Karpas-422 (cell line): ENCODE data around the gene ATP9A. TPM values are rescaled to one million over a fixed set of nuclear protein-coding genes. Genes with fewer than 3 reads are reported as not detected.

Source experiments
- DNase-seq: peaks from one replicate; pipeline ENCODE4 v3.0.0-alpha.2; 2015
- H2AFZ ChIP-seq: fragments of 200-600 bp; sonication (generic); 2 replicates; pipeline ENCODE4 v1.6.1; 2014; ENCODE audit warnings: antibody characterized with exemption, low read length, mixed read lengths
- H3K27ac ChIP-seq: fragments of 200-600 bp; sonication (generic); 2 replicates; pipeline ENCODE4 v1.5.1; 2014; ENCODE audit warnings: mild to moderate bottlenecking, low read length, moderate library complexity
- H3K27me3 ChIP-seq: fragments of 200-600 bp; sonication (generic); 2 replicates; pipeline ENCODE4 v1.6.1; 2014; ENCODE audit warnings: low read length, mixed read lengths
- H3K36me3 ChIP-seq: fragments of 200-600 bp; sonication (generic); 2 replicates; pipeline ENCODE4 v1.6.1; 2014; ENCODE audit warnings: low read length, mixed read lengths; ENCODE audit not compliant: insufficient read depth
- H3K4me1 ChIP-seq: fragments of 200-600 bp; sonication (generic); 2 replicates; pipeline ENCODE4 v1.6.1; 2014; ENCODE audit warnings: mild to moderate bottlenecking, low read length, mixed read lengths
- H3K4me2 ChIP-seq: fragments of 200-600 bp; sonication (generic); 2 replicates; pipeline ENCODE4 v1.6.1; 2014; ENCODE audit warnings: low read length, low read depth, mild to moderate bottlenecking; ENCODE audit not compliant: poor library complexity, severe bottlenecking
- H3K4me3 ChIP-seq: fragments of 200-600 bp; sonication (generic); 2 replicates; pipeline ENCODE4 v1.5.1; 2014; ENCODE audit warnings: mild to moderate bottlenecking, antibody characterized with exemption, low read length, mixed read lengths
- H3K79me2 ChIP-seq: fragments of 200-600 bp; sonication (generic); 2 replicates; pipeline ENCODE4 v1.6.1; 2014; ENCODE audit warnings: mild to moderate bottlenecking, low read length, mixed read lengths
- H3K9ac ChIP-seq: fragments of 200-600 bp; sonication (generic); 2 replicates; pipeline ENCODE4 v1.6.0; 2014; ENCODE audit warnings: low read length
- H3K9me2 ChIP-seq: fragments of 200-600 bp; sonication (generic), shearing (Covaris generic); replicated peaks from 2 replicates; pipeline ENCODE4 v1.6.0; 2014; ENCODE audit warnings: mild to moderate bottlenecking, low read length, moderate library complexity; ENCODE audit not compliant: insufficient read depth
- H3K9me3 ChIP-seq: fragments of 300-700, 200-600 bp; sonication (generic); 2 replicates; pipeline ENCODE4 v1.6.1; 2014; ENCODE audit warnings: low read length, mixed read lengths
- H4K20me1 ChIP-seq: fragments of 200-600 bp; sonication (generic); 2 replicates; pipeline ENCODE4 v1.6.1; 2014; ENCODE audit warnings: mild to moderate bottlenecking, antibody characterized with exemption, low read length, low read depth; ENCODE audit not compliant: insufficient read depth
- total RNA-seq: library from RNA; depleted of rRNA; stranded (reverse); fragments of >200 nt; shearing (Covaris generic); gene quantifications from 2 replicates; pipeline ENCODE4 v1.2.3, GENCODE V29; 2014; ENCODE audit warnings: low replicate concordance

The ATP9A gene
- total RNA-seq, 1 experiment from 2014 or later, result 0.19 TPM

DNA sequence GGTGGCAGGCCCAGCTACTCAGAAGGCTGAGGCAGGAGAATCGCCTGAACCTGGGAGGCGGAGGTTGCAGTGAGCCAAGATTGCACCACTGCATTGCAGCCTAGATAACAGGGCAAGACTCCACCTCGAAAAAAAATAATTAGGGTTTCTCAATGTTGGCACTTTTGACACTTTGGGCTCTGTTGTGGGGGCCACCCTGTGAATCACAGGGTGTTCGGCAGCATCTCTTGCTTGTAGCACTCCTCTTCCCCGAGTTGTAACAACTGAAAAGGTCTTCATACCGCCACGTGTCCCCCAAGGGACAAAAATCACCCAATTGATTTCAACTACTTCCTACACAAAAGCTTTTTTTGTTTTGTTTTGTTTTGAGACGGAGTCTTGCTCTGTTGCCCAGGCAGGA is 172.4 kb downstream of the ATP9A start:
- Histone ChIP-seq H3K27me3 (no peaks in the 10 kb centered on the region), H3K4me1 (peaks cover 32% of the 10 kb centered on the region), H3K4me2 (peak overlapping the region; percentile 54), H4K20me1 (no peaks in the 10 kb centered on the region), H3K27ac (peak overlapping the region; percentile 16; the same call in 1 of the 2 replicates), H3K9ac (peak overlapping the region; percentile 26), H3K36me3 (no peaks in the 10 kb centered on the region), H3K9me2 (no peaks in the 10 kb centered on the region), H3K79me2 (no peaks in the 10 kb centered on the region), H3K4me3 (no peak overlapping the region), H3K9me3 (no peaks in the 10 kb centered on the region), H2AFZ (peak overlapping the region; percentile 54)
- no peak for DNase-seq

- Histone ChIP-seq H3K27ac (peak overlapping the region; percentile 62), H3K9ac (peak overlapping the region; percentile 35), H4K20me1 (no peaks in the 10 kb centered on the region), H3K27me3 (no peaks in the 10 kb centered on the region), H3K4me1 (peaks cover 32% of the 10 kb centered on the region), H3K79me2 (no peaks in the 10 kb centered on the region), H3K4me3 (no peak overlapping the region), H3K9me2 (no peaks in the 10 kb centered on the region), H3K4me2 (peak overlapping the region; percentile 54), H3K36me3 (no peaks in the 10 kb centered on the region), H2AFZ (peak overlapping the region; percentile 54), H3K9me3 (no peaks in the 10 kb centered on the region)
- DNase-seq, result peak; percentile 97
Measured at GRCh38 chr20:51595058-51595532, 173.1 kb downstream of the ATP9A start.

- H2AFZ ChIP-seq, result peak overlapping the region; percentile 54
- no peaks in the 10 kb centered on the region for H4K20me1 ChIP-seq
- H3K27ac ChIP-seq, result peak overlapping the region; percentile 62
Measured at GRCh38 chr20:51594236-51595057, 173.7 kb downstream of the ATP9A start.

DNA sequence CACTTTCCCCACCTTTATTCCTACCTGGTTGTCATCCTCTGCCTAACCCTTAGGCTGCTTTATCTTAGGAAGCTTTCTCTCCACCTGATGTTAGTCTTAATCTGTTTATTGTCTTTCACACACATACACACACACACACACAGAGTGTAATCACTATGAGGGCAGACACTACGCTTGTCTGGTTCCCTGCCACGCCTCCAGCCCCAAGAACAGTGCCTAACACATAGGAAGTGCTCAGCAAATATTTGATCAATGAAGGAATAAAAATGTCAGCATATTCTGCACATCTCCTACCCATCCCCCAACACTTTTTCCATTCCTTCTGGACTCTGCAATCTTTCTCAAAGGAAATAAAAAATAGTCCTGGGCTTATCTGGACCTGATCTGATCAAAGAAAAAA is 174.6 kb downstream of the ATP9A start:
- Histone ChIP-seq H3K36me3 (no peaks in the 10 kb centered on the region), H3K9ac (no peak overlapping the region), H3K27ac (no peak overlapping the region), H3K4me2 (no peak overlapping the region), H2AFZ (no peak overlapping the region), H3K79me2 (no peaks in the 10 kb centered on the region), H3K4me1 (peaks cover 32% of the 10 kb centered on the region), H3K9me3 (no peaks in the 10 kb centered on the region), H3K27me3 (no peaks in the 10 kb centered on the region), H3K4me3 (no peak overlapping the region), H3K9me2 (no peaks in the 10 kb centered on the region), H4K20me1 (no peaks in the 10 kb centered on the region)
- DNase-seq, result no peak

More at GRCh38 chr20:51594236-51595057, 173.7 kb downstream of the ATP9A start:
- no peaks in the 10 kb centered on the region for H3K36me3 ChIP-seq
- no peak overlapping the region for H3K4me3 ChIP-seq
- H3K9me3 ChIP-seq, result no peaks in the 10 kb centered on the region
- no peaks in the 10 kb centered on the region for H3K27me3 ChIP-seq
- H3K4me1 ChIP-seq, result peaks cover 32% of the 10 kb centered on the region
- no peaks in the 10 kb centered on the region for H3K9me2 ChIP-seq
- H3K79me2 ChIP-seq, result no peaks in the 10 kb centered on the region
- peak overlapping the region; percentile 54 for H3K4me2 ChIP-seq
- peak overlapping the region; percentile 35 for H3K9ac ChIP-seq
- DNase-seq, result no peak

GRCh38 chr20:51592564-51592963 is 175.6 kb downstream of the ATP9A start:
- H3K27me3 ChIP-seq, result no peaks in the 10 kb centered on the region
- H3K36me3 ChIP-seq, result no peaks in the 10 kb centered on the region
- no peaks in the 10 kb centered on the region for H4K20me1 ChIP-seq
- no peaks in the 10 kb centered on the region for H3K9me2 ChIP-seq
- no peak overlapping the region for H3K4me3 ChIP-seq
- no peak overlapping the region for H3K4me2 ChIP-seq
- no peaks in the 10 kb centered on the region for H3K9me3 ChIP-seq
- H3K4me1 ChIP-seq, result peaks cover 34% of the 10 kb centered on the region
- H2AFZ ChIP-seq, result no peak overlapping the region
- no peaks in the 10 kb centered on the region for H3K79me2 ChIP-seq
- no peak overlapping the region for H3K27ac ChIP-seq
- no peak for DNase-seq
- H3K9ac ChIP-seq, result no peak overlapping the region

GRCh38 chr20:51591871-51592270 is 176.3 kb downstream of the ATP9A start:
- no peaks in the 10 kb centered on the region for H3K9me3 ChIP-seq
- no peak overlapping the region for H3K4me3 ChIP-seq
- no peak overlapping the region for H3K27ac ChIP-seq
- no peak overlapping the region for H2AFZ ChIP-seq
- H3K9ac ChIP-seq, result no peak overlapping the region
- no peak overlapping the region for H3K4me2 ChIP-seq
- no peaks in the 10 kb centered on the region for H3K9me2 ChIP-seq
- no peaks in the 10 kb centered on the region for H3K27me3 ChIP-seq
- no peaks in the 10 kb centered on the region for H4K20me1 ChIP-seq
- peaks cover 38% of the 10 kb centered on the region for H3K4me1 ChIP-seq
- no peaks in the 10 kb centered on the region for H3K79me2 ChIP-seq
- H3K36me3 ChIP-seq, result no peaks in the 10 kb centered on the region
- DNase-seq, result no peak

DNA sequence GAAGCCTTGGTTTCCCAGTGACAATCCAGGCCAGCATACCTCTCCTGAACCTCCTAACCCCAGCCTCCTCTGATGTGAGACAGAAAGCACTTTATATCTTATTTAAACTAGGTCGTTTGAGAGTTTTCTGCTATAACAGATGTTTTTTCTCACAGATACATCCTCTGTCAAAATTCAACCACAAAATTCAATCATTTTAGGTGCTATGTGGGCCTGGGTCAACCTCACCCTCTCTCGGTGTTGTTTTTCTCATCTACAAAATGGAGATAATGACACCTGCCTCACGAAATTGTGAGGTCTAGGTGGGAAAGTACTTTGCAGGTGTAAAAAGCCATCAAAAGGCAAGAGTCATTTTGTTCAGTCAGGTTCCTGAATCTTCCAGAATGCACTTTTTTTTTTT is 179.4 kb downstream of the ATP9A start:
- no peaks in the 10 kb centered on the region for H3K79me2 ChIP-seq
- H3K9me3 ChIP-seq, result no peaks in the 10 kb centered on the region
- H3K36me3 ChIP-seq, result no peaks in the 10 kb centered on the region
- H3K27ac ChIP-seq, result no peak overlapping the region
- H4K20me1 ChIP-seq, result no peaks in the 10 kb centered on the region
- H3K9me2 ChIP-seq, result no peaks in the 10 kb centered on the region
- H3K9ac ChIP-seq, result no peak overlapping the region
- no peaks in the 10 kb centered on the region for H3K27me3 ChIP-seq
- no peak overlapping the region for H3K4me3 ChIP-seq
- DNase-seq, result no peak
- no peak overlapping the region for H2AFZ ChIP-seq
- no peak overlapping the region for H3K4me2 ChIP-seq
- peaks cover 26% of the 10 kb centered on the region for H3K4me1 ChIP-seq

GRCh38 chr20:51587145-51587544 is 181.0 kb downstream of the ATP9A start:
- no peaks in the 10 kb centered on the region for H4K20me1 ChIP-seq
- no peaks in the 10 kb centered on the region for H3K36me3 ChIP-seq
- H3K27me3 ChIP-seq, result no peaks in the 10 kb centered on the region
- no peaks in the 10 kb centered on the region for H3K9me3 ChIP-seq
- no peak for DNase-seq
- H3K79me2 ChIP-seq, result no peaks in the 10 kb centered on the region
- H3K9ac ChIP-seq, result no peak overlapping the region
- no peak overlapping the region for H2AFZ ChIP-seq
- H3K9me2 ChIP-seq, result no peaks in the 10 kb centered on the region
- 0 out of 2 replicates have a peak overlapping the region, but pooled peaks have one; percentile 3 for H3K4me3 ChIP-seq
- H3K27ac ChIP-seq, result no peak overlapping the region
- peaks cover 26% of the 10 kb centered on the region for H3K4me1 ChIP-seq
- H3K4me2 ChIP-seq, result peak overlapping the region; percentile 51
